Neural crest cell (in vitro differentiated cells): ENCODE measurements around the gene PSME1. TPM values are rescaled to one million over a fixed set of nuclear protein-coding genes. Genes with fewer than 3 reads are reported as not detected.

Experiments used
- DNase-seq: peaks from one replicate; pipeline ENCODE4 v3.0.0; 2021; ENCODE audit warnings: low read depth, mixed read lengths, low spot score
- H3K27ac Mint-ChIP-seq: one replicate; pipeline ENCODE4 v1.8.0; 2021; ENCODE audit warnings: mild to moderate bottlenecking, mixed read lengths; ENCODE audit not compliant: unreplicated experiment
- H3K27me3 Mint-ChIP-seq: 2 replicates; pipeline ENCODE4 v1.8.0; 2021; ENCODE audit warnings: low read depth, mild to moderate bottlenecking, mixed read lengths
- H3K36me3 Mint-ChIP-seq: 2 replicates; pipeline ENCODE4 v1.8.0; 2021; ENCODE audit warnings: low read depth, mild to moderate bottlenecking, mixed read lengths
- H3K4me1 Mint-ChIP-seq: 2 replicates; pipeline ENCODE4 v1.8.0; 2021; ENCODE audit warnings: mixed read lengths
- H3K4me3 Mint-ChIP-seq: one replicate; pipeline ENCODE4 v1.8.0; 2021; ENCODE audit warnings: mild to moderate bottlenecking, mixed read lengths
- H3K9me3 Mint-ChIP-seq: 2 replicates; pipeline ENCODE4 v1.8.0; 2021; ENCODE audit warnings: mixed read lengths
- total RNA-seq: library from RNA; stranded (reverse); gene quantifications from 2 replicates; pipeline ENCODE4 v1.2.1, GENCODE V29; 2021
- TF ChIP-seq, protein P1 (sequence below): fragments of 200-600 bp; sonication (generic); conservative IDR thresholded peaks from 2 replicates; pipeline ENCODE4 v1.5.0; 2021; ENCODE audit warnings: antibody characterized with exemption, mild to moderate bottlenecking

Gene PSME1
- total RNA-seq, 1 donor from 2014 or later = 88.5 TPM

DNA sequence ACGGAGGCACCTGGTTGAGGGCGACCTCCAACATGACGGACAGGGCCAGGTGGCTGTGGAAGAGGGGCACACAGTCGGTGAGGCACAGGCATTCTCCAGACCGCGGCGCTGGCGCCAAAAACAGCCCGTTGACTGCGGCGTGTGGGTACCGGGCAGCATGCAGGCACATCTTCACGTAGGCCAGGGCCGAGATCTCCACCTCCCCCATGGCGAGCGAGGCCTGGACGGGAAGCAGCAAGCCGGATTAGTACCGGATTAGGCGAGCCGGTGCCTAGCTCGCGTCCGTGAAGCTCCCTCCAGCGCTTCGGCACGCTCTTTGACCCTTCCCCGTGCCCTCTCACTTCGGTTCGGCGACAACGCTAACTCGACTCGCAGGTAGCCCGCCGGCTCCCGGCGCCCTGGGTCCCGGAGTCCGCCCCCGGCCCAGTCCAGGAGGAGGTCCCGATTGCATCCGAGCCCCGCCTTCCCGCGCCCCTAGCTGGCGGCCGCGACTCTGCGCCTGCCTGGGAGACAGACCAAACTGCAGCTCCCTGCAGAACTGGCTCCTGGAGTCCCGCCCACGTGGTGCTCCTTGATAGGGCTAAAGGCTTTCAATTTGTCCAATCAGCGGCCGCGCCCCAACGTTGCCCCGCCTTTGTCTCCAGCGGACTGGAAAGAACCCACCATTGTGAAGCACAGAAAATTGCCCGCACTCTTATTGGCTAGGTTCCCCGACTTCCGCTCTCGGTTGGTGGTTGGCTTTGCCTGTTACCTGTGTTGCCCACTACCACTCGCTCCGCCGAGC lies 5.3 kb downstream of the PSME1 start, which contains the start of gene EMC9:
TSS of gene EMC9 (minus strand) at position 495 of the 784 bp plus-strand sequence. CDS start at position 208, 287 bp downstream.
- H3K9me3 Mint-ChIP-seq = no peaks in the 10 kb centered on the region
- H3K4me3 Mint-ChIP-seq = peak within 1 kb of the TSS; percentile 86
- peak; percentile 97 for DNase-seq
- H3K27me3 Mint-ChIP-seq = no peaks in the 10 kb centered on the region
- peaks cover 9% of the 10 kb centered on the region for H3K36me3 Mint-ChIP-seq
- H3K4me1 Mint-ChIP-seq = peaks cover 53% of the 10 kb centered on the region
- H3K27ac Mint-ChIP-seq = peak within 1 kb of the TSS; percentile 90
- TF ChIP-seq, protein P1, sequence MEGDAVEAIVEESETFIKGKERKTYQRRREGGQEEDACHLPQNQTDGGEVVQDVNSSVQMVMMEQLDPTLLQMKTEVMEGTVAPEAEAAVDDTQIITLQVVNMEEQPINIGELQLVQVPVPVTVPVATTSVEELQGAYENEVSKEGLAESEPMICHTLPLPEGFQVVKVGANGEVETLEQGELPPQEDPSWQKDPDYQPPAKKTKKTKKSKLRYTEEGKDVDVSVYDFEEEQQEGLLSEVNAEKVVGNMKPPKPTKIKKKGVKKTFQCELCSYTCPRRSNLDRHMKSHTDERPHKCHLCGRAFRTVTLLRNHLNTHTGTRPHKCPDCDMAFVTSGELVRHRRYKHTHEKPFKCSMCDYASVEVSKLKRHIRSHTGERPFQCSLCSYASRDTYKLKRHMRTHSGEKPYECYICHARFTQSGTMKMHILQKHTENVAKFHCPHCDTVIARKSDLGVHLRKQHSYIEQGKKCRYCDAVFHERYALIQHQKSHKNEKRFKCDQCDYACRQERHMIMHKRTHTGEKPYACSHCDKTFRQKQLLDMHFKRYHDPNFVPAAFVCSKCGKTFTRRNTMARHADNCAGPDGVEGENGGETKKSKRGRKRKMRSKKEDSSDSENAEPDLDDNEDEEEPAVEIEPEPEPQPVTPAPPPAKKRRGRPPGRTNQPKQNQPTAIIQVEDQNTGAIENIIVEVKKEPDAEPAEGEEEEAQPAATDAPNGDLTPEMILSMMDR = peak; percentile 56

DNA sequence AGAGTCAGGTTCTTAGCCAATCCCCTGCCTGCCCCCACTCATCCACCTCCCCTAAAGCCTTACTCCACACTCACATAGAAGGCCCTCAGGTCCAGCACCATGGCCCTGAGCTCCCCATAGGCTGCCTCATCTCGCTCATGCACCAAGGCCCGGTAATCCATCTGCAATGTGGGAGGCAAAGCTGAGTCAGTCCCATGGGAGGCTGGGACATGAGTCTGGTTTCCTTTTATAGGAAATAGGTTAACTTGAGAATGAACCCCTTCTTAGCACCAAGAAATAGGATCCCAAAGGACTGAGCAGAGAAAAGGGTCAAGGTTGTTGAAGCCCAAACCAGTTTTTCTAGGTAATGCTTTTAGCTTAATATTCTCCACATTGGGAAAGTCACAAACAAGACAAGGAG lies 7.5 kb downstream of the PSME1 start:
- no peaks in the 10 kb centered on the region for H3K27me3 Mint-ChIP-seq
- TF ChIP-seq, protein P1 = no peak

DNA sequence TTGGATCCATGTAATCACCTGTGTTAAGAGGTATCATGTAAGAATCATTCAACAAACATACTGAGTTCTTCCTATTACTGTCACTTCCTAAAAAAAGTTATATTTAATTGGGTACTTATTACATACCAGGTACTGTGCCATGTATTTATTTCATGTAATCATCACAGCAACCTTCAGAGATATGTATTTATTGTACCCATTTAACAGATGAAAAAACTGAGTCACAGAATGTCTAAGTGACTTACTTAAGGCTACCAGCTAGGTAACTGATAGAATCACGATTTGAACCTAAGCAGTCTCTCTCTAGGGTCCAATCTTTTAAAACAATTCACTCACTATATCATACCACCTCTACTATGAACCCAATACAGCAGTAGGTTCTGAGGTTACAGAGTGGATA lies 8.5 kb downstream of the PSME1 start:
- no peaks in the 10 kb centered on the region for H3K9me3 Mint-ChIP-seq
- H3K4me1 Mint-ChIP-seq = peaks cover 45% of the 10 kb centered on the region
- H3K27ac Mint-ChIP-seq = no peak overlapping the region
- TF ChIP-seq, protein P1 = no peak
- no peak for DNase-seq
- no peaks in the 10 kb centered on the region for H3K27me3 Mint-ChIP-seq
- H3K36me3 Mint-ChIP-seq = no peaks in the 10 kb centered on the region
- peak overlapping the region; percentile 99 for H3K4me3 Mint-ChIP-seq

More for the DNA sequence above, 7.5 kb downstream of the PSME1 start:
- Mint-ChIP-seq H3K4me3 (peak overlapping the region; percentile 83), H3K4me1 (peaks cover 49% of the 10 kb centered on the region), H3K9me3 (no peaks in the 10 kb centered on the region), H3K27ac (no peak overlapping the region), H3K36me3 (peaks cover 5% of the 10 kb centered on the region)
- DNase-seq = no peak

DNA sequence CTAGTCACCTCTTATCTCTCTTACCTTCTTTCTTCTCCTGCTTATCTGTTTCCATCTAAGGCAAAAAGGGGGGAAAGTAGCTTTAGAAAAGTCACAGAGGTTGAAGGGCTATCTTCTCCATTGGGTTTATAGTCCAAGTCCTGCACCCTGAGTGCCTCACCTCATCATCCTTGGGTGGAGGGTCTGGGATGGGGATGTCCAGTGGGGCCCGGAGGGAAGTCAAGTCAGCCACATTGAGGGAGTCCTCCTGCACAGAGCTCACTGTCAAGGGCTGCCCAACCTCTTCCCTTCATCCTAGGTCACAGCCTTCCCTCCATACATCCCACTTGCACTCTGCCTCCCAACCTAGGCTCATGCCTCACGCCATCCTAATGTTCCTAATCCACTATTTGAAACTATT lies 9.2 kb downstream of the PSME1 start:
- Mint-ChIP-seq H3K27ac (no peak overlapping the region), H3K36me3 (no peaks in the 10 kb centered on the region), H3K4me1 (peaks cover 38% of the 10 kb centered on the region), H3K27me3 (no peaks in the 10 kb centered on the region), H3K9me3 (no peaks in the 10 kb centered on the region), H3K4me3 (peak overlapping the region; percentile 99)
- no peak for DNase-seq
- TF ChIP-seq, protein P1 = no peak

DNA sequence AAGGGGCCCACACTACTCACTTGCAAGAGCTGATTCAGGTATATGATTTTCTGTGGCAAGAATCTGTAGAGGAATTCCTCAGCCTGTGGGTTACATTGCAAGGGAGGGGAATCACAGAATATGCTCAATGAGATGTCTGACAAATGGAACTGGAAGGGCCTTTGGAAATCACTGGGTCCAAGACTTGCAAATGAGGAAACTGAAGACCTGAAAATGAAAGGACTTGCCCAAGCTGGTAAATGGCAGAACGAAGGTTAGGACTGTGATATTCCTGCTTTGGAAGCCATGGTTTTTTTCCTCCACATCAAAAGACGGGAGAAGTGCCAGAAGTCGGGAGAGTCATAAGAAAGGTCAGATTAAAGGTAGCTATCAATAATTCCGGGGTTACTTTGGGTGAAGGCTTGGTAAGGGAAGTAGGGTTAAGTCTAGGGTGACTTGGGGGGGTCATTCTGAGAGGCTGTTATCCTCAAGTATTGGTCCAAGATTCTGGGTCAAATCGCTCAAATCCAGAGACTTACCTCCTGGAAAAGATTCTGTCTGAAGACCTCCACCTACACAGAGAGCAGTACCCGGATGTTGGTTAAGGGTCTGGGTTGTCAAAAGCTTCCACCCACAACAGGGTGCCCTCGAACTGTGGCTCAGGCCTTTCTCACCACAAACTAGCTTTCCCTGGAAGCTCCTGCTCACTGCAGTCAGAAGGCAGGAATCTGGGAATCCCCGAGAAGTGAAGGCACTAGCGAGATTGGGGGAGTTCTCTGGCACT lies 9.9 kb downstream of the PSME1 start:
- no peaks in the 10 kb centered on the region for H3K36me3 Mint-ChIP-seq
- TF ChIP-seq, protein P1 = no peak
- no peak for DNase-seq
- peak overlapping the region; percentile 83 for H3K27ac Mint-ChIP-seq
- H3K4me3 Mint-ChIP-seq = peak overlapping the region; percentile 99
- H3K9me3 Mint-ChIP-seq = no peaks in the 10 kb centered on the region
- no peaks in the 10 kb centered on the region for H3K27me3 Mint-ChIP-seq
- peaks cover 32% of the 10 kb centered on the region for H3K4me1 Mint-ChIP-seq
